Measurements from ENCODE around the gene SLC22A4.

The SLC22A4 gene

DNA sequence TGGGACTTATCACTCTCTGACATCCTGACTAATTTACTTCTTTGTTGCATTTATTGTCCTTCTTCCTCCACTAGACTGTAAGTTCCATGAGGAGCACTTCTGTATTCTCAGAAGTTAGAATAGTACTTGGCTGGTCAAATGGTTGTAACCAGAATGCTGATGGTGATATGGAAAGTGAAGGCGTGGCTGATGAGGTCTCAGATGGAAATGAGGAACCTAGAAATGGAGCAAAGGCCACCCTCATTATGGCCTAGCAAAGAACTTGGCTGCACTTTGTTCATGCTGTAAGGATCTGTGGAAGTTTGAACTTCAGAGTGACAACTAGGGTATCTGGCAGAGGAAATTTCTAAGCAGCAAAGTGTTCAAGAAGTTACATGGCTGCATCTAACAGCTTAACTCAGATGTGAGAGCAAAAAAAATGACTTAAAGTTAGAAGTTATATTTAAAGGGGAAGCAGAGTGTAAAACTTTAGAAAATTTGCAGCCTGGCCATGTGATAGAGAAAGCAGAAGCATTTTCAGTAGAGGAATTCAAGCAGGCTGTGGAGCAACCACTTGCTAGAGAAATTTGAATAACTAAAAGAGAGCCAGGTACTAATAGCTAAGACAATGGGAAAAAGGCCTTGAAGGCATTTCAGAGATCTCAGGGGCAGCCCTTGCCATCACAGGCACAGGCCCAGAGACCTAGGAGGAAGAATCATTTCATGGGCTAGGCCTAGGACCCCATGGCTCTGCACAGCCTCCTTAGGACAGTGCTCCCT lies 60.4 kb downstream of the SLC22A4 start:
- no peaks in the 10 kb centered on the region for H3K27me3 Mint-ChIP-seq
- ATAC-seq (no peak), DNase-seq (no peak)
- H3K36me3 Mint-ChIP-seq (ENCODE audit: low read depth), result peaks cover 2% of the 10 kb centered on the region
- peaks cover 3% of the 10 kb centered on the region for H3K4me1 Mint-ChIP-seq
- H3K4me3 Mint-ChIP-seq, result no peak overlapping the region
- no peak overlapping the region for H3K27ac Mint-ChIP-seq
- H3K9me3 Mint-ChIP-seq, result no peaks in the 10 kb centered on the region

- DNase-seq (no peak), ATAC-seq (no peak)
- Mint-ChIP-seq H3K27me3 (no peaks in the 10 kb centered on the region), H3K36me3 (ENCODE audit: low read depth) (no peaks in the 10 kb centered on the region), H3K9me3 (no peaks in the 10 kb centered on the region), H3K27ac (no peak overlapping the region), H3K4me3 (no peak overlapping the region), H3K4me1 (peaks cover 3% of the 10 kb centered on the region)
These were observed 61.1 kb downstream of the SLC22A4 start for GRCh38 chr5:132355140-132355765.

DNA sequence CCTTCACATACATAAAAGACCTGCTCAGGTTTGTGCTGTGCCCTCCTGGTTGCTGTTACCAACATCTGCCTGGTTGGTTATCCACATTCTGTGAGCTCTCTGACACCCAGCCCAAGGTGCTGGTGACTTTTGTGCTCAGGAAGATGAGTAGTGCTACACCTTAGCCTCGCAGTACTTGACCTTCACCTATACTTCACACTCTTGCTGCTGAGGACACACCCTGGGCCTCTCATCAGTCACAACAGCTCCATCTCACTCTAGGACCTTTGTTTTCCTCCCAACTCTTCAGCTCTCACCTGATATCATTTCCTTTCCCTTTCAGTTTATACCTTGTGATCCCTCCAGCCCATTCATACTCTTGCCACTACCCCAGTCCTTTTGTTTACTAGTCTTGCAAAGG lies 64.6 kb downstream of the SLC22A4 start:
- Mint-ChIP-seq H3K9me3 (no peaks in the 10 kb centered on the region), H3K36me3 (ENCODE audit: low read depth) (peaks cover 4% of the 10 kb centered on the region), H3K4me3 (no peak overlapping the region), H3K27ac (no peak overlapping the region), H3K27me3 (no peaks in the 10 kb centered on the region), H3K4me1 (peaks cover 3% of the 10 kb centered on the region)
- DNase-seq (no peak), ATAC-seq (peak; percentile 24)

- H3K27me3 Mint-ChIP-seq, result no peaks in the 10 kb centered on the region
- H3K4me3 Mint-ChIP-seq, result no peak overlapping the region
- DNase-seq (no peak), ATAC-seq (no peak)
- no peak overlapping the region for H3K27ac Mint-ChIP-seq
- no peaks in the 10 kb centered on the region for H3K4me1 Mint-ChIP-seq
- peaks cover 4% of the 10 kb centered on the region for H3K36me3 Mint-ChIP-seq (ENCODE audit: low read depth)
- H3K9me3 Mint-ChIP-seq, result no peaks in the 10 kb centered on the region
These were observed 67.9 kb downstream of the SLC22A4 start for GRCh38 chr5:132362086-132362485.

DNA sequence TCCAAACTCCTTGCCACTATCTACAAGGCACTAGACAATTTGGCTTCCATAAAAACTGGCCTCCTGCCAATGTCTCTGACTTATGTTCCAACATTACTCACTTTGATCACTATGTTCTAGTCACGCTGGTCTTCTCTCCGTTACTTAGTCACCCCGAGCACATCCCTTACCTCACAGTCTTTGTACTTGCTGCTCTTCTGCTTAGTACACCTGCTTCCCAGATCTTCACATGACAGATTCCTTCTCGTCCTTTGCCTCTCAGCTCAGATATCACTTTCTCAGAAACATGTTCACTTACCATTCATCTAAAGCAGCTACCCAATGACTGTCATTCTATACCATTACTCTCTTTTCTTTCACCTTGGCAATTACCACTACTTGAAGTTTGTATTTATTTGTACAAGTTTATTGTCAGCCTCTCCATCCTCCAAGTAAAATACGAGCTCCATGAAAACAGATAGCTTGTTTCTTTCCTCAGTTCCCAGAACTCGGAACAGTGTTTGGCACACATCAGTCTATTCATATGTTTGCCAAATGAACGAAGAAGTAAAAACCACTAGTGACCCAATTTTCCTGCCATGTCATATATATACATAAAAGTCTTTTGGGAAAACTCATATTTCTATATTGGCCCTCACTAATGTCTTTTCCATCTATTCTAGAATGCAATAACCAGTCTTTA lies 69.4 kb downstream of the SLC22A4 start:
- Mint-ChIP-seq H3K27ac (no peak overlapping the region), H3K9me3 (no peaks in the 10 kb centered on the region), H3K4me1 (no peaks in the 10 kb centered on the region), H3K4me3 (no peak overlapping the region), H3K36me3 (ENCODE audit: low read depth) (peaks cover 4% of the 10 kb centered on the region), H3K27me3 (no peaks in the 10 kb centered on the region)
- ATAC-seq, result peak; percentile 46
- no peak for DNase-seq

GRCh38 chr5:132364319-132364718 lies 70.1 kb downstream of the SLC22A4 start:
- peaks cover 4% of the 10 kb centered on the region for H3K36me3 Mint-ChIP-seq (ENCODE audit: low read depth)
- no peak for DNase-seq
- peaks cover 4% of the 10 kb centered on the region for H3K4me1 Mint-ChIP-seq
- no peak overlapping the region for H3K4me3 Mint-ChIP-seq
- no peak overlapping the region for H3K27ac Mint-ChIP-seq
- H3K9me3 Mint-ChIP-seq, result no peaks in the 10 kb centered on the region
- ATAC-seq, result no peak
- no peaks in the 10 kb centered on the region for H3K27me3 Mint-ChIP-seq

DNA sequence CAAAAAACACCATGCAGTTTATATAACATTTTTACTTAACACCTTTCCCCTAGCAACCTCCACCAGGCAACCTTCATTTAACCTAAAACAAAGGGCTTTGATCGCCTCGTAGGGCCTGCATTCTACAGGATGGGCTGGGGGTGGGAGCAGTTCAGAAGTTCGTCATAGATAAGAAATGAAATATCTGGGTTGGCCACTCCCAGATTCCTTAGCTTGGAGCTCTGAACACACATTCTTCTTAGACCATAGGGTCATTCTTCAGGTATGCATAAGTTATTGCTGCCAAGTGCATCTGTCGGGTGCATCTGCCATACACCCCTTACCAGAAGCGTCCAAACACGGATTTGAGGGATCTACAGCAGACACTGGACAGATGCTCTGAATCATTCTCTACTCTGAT lies 71.0 kb downstream of the SLC22A4 start:
- Mint-ChIP-seq H3K9me3 (no peaks in the 10 kb centered on the region), H3K36me3 (ENCODE audit: low read depth) (peaks cover 4% of the 10 kb centered on the region), H3K27ac (no peak overlapping the region), H3K4me1 (peaks cover 4% of the 10 kb centered on the region), H3K27me3 (no peaks in the 10 kb centered on the region), H3K4me3 (no peak overlapping the region)
- DNase-seq (no peak), ATAC-seq (no peak)

DNA sequence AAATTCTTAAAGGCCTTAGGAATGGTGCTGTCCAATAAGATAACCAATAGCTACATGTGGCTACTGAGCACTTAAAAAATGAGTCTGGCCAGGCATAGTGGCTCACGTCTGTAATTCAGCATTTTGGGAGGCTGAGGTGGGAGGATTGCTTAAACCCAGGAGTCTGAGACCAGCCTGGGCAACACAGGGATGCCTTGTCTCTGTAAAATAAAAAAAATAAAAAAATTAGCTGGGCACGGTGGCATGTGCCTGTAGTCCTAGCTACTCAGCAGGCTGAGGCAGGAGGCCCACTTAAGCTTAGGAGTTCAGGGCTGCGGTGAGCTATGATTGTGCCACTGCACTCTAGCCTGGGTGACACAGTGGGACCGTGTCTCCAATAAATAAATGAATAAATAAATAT lies 74.0 kb downstream of the SLC22A4 start:
- DNase-seq, result no peak

GRCh38 chr5:132369007-132369473 lies 74.8 kb downstream of the SLC22A4 start:
- H3K27ac Mint-ChIP-seq, result peak overlapping the region; percentile 81
- H3K27me3 Mint-ChIP-seq, result no peaks in the 10 kb centered on the region
- no peak for DNase-seq

More for the DNA sequence above, 74.0 kb downstream of the SLC22A4 start:
- Mint-ChIP-seq H3K27ac (no peak overlapping the region), H3K27me3 (no peaks in the 10 kb centered on the region), H3K4me3 (no peak overlapping the region), H3K4me1 (peaks cover 28% of the 10 kb centered on the region), H3K9me3 (no peaks in the 10 kb centered on the region), H3K36me3 (ENCODE audit: low read depth) (peaks cover 3% of the 10 kb centered on the region)
- ATAC-seq, result no peak

DNA sequence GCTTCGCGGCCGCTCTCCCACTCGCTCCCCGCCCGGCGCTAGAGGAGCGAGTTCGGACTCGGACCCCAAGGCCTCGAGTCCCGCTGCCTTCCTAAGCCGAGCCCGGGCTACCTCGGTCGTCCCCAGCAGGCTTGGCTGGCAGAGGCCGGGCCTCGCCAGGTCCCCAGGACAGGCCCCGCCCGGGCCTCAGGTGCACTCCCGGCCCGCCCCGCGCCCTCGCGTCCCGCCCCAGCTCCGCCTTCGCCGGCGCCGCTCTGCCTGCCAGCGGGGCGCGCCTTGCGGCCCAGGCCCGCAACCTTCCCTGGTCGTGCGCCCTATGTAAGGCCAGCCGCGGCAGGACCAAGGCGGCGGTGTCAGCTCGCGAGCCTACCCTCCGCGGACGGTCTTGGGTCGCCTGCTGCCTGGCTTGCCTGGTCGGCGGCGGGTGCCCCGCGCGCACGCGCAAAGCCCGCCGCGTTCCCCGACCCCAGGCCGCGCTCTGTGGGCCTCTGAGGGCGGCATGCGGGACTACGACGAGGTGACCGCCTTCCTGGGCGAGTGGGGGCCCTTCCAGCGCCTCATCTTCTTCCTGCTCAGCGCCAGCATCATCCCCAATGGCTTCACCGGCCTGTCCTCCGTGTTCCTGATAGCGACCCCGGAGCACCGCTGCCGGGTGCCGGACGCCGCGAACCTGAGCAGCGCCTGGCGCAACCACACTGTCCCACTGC lies 75.4 kb downstream of the SLC22A4 start, which contains the start of gene SLC22A5:
Gene SLC22A5 (plus strand): TSS at position 237 of the 707 bp plus-strand sequence. CDS start 263 bp downstream, at position 500.
- peaks cover 28% of the 10 kb centered on the region for H3K4me1 Mint-ChIP-seq
- DNase-seq (peak; percentile 77), ATAC-seq (peak; percentile 96)
- H3K27ac Mint-ChIP-seq, result peak within 1 kb of the TSS; percentile 81
- H3K36me3 Mint-ChIP-seq (ENCODE audit: low read depth), result no peaks in the 10 kb centered on the region
- H3K9me3 Mint-ChIP-seq, result no peaks in the 10 kb centered on the region
- H3K27me3 Mint-ChIP-seq, result no peaks in the 10 kb centered on the region
- H3K4me3 Mint-ChIP-seq, result peak within 1 kb of the TSS; percentile 84

More at GRCh38 chr5:132369007-132369473, 74.8 kb downstream of the SLC22A4 start:
- H3K9me3 Mint-ChIP-seq, result no peaks in the 10 kb centered on the region
- peak overlapping the region; percentile 84 for H3K4me3 Mint-ChIP-seq
- ATAC-seq, result no peak
- no peaks in the 10 kb centered on the region for H3K36me3 Mint-ChIP-seq (ENCODE audit: low read depth)
- peaks cover 28% of the 10 kb centered on the region for H3K4me1 Mint-ChIP-seq

DNA sequence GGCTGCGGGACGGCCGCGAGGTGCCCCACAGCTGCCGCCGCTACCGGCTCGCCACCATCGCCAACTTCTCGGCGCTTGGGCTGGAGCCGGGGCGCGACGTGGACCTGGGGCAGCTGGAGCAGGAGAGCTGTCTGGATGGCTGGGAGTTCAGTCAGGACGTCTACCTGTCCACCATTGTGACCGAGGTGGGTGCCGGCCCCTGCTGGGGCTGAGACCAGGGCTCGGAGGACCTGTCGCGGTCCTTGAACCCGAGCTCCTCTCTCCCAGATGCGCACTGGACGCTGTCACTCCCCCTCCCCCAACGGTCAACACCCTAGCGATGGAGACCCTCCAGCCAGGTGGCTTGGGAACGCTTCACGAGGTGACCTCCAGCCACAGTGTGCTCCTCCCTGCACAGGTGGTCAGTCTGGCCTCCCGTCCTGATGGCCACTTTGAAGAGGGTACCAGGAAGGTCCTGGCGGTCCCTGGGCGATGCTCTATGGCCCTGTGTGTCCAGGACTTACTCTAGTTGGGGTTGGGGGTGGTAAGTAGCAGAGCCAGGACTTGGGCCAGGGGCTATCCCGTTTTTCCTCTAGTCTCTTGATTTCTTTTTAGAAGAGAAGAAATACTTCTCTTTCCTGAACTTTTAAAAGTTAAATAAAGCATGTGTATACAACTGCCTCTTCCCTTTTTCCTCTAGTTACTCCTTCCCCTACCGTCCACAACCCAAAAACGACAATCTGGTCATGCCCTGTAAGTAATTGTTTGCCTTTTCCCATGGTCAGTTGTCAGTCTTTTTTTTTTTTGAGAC lies 76.2 kb downstream of the SLC22A4 start:
- Mint-ChIP-seq H3K9me3 (no peaks in the 10 kb centered on the region), H3K4me3 (peak overlapping the region; percentile 84), H3K4me1 (peaks cover 28% of the 10 kb centered on the region), H3K27me3 (no peaks in the 10 kb centered on the region), H3K27ac (peak overlapping the region; percentile 72), H3K36me3 (ENCODE audit: low read depth) (no peaks in the 10 kb centered on the region)
- no peak for DNase-seq
- no peak for ATAC-seq

DNA sequence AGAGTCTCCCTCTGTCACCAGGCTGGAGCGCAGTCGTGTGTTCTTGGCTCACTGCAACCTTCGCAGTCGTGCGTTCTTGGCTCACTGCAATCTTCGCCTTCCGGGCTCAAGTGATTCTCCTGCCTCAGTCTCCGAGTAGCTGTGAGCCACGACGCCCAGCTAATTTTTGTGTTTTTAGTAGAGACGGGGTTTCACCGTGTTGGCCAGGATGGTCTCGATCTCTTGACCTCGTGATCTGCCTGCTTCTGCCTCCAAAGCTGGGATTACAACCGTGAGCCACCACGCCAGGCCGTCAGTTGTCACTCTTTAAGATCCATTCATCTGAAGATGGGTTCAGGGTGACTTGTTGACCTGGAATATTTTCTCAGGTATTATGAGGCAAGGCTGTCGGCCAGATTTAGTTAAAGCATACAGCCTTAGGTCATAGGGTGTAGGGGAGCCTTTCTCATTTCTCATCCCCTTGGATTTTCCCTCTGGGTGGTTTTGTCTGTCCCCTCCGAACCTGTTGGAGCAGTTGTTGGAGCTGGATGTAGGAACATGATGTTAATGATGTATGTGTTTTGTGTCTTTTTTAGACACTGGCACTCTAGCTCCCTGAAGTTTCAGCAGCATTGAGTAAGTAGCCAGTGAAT lies 76.9 kb downstream of the SLC22A4 start:
- Mint-ChIP-seq H3K27ac (peak overlapping the region; percentile 72), H3K4me1 (peaks cover 28% of the 10 kb centered on the region), H3K36me3 (ENCODE audit: low read depth) (no peaks in the 10 kb centered on the region), H3K9me3 (no peaks in the 10 kb centered on the region), H3K4me3 (peak overlapping the region; percentile 84), H3K27me3 (no peaks in the 10 kb centered on the region)
- DNase-seq, result no peak
- no peak for ATAC-seq

- DNase-seq (no peak), ATAC-seq (no peak)
- H3K4me1 Mint-ChIP-seq, result peaks cover 28% of the 10 kb centered on the region
- H3K9me3 Mint-ChIP-seq, result no peaks in the 10 kb centered on the region
- no peak overlapping the region for H3K27ac Mint-ChIP-seq
- peak overlapping the region; percentile 84 for H3K4me3 Mint-ChIP-seq
- no peaks in the 10 kb centered on the region for H3K27me3 Mint-ChIP-seq
- no peaks in the 10 kb centered on the region for H3K36me3 Mint-ChIP-seq (ENCODE audit: low read depth)
These were observed 77.4 kb downstream of the SLC22A4 start for GRCh38 chr5:132371603-132371994.

All from activated naive CD8-positive, alpha-beta T cell treated with anti-CD3 and anti-CD28 coated beads, Interleukin-2, amount 50 U/mL, for 24 hours (primary cell).